ENCODE measurements around the gene VASH2.
"Not testable (repeated sequence)": the region's sequence is repeated elsewhere in the genome, so short reads cannot be mapped to it uniquely, and the experiment has no call there.

VASH2 gene

GRCh38 chr1:212986551-212986950 lies 36.2 kb downstream of the VASH2 start (continued):
- TF ChIP-seq, protein P1, sequence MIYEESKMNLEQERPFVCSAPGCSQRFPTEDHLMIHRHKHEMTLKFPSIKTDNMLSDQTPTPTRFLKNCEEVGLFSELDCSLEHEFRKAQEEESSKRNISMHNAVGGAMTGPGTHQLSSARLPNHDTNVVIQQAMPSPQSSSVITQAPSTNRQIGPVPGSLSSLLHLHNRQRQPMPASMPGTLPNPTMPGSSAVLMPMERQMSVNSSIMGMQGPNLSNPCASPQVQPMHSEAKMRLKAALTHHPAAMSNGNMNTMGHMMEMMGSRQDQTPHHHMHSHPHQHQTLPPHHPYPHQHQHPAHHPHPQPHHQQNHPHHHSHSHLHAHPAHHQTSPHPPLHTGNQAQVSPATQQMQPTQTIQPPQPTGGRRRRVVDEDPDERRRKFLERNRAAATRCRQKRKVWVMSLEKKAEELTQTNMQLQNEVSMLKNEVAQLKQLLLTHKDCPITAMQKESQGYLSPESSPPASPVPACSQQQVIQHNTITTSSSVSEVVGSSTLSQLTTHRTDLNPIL (CRISPR knock-in tag; IDR thresholded peaks at IDR 0.05; ENCODE audit: low read depth): no peak
- TF ChIP-seq CSDC2 (CRISPR knock-in tag; IDR thresholded peaks at IDR 0.05) (no peak), ZNF70 (CRISPR knock-in tag; IDR thresholded peaks at IDR 0.05) (no peak)

DNA sequence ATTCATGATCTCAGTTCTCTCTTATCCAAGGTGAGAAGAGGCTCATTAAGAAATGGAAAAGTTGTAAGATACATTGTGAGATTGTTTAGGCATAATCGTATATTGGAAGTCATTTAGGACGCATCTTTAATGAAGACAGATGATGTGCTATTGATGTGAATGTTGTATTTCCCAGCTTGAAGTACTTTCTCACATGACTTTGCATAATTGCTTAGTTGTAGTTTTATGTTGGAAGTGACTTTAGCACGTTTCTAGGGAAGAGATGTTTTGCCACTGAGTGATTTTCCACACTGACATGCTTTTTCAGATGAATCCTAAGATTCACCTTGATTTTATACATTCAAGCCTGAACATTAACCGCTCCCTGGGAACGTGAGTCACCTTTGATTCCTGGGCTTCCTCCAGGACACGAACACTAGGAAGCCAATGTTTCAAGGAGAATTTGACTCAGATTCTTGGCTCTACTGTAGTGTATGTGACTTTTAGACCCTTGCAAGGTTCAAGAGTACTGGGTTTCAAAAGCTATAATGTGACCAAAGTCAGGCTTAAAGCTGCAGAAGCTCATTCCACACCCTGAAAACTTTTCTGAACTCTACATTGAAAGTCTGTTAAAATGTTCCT lies 37.5 kb downstream of the VASH2 start:
- TF ChIP-seq OSR1 (CRISPR knock-in tag; IDR thresholded peaks at IDR 0.05) (no peak), ESRRG (CRISPR knock-in tag; IDR thresholded peaks at IDR 0.05) (no peak), POU6F1 (CRISPR knock-in tag; IDR thresholded peaks at IDR 0.05; ENCODE audit: borderline replicate concordance, low read depth) (no peak), RARB (CRISPR knock-in tag; IDR thresholded peaks at IDR 0.05) (no peak), SNAI2 (CRISPR knock-in tag; IDR thresholded peaks at IDR 0.05) (no peak), ZNF565 (CRISPR knock-in tag; conservative IDR thresholded peaks at IDR 0.05; ENCODE audit: low read depth) (no peak), TCF4 (CRISPR knock-in tag; IDR thresholded peaks at IDR 0.05; ENCODE audit: borderline replicate concordance) (no peak), ZNF8 (CRISPR knock-in tag; IDR thresholded peaks at IDR 0.05) (no peak), ARNTL (CRISPR knock-in tag; IDR thresholded peaks at IDR 0.05; ENCODE audit: borderline replicate concordance, low read depth) (no peak), ZFP3 (CRISPR knock-in tag; IDR thresholded peaks at IDR 0.05) (no peak), ZNF70 (CRISPR knock-in tag; IDR thresholded peaks at IDR 0.05) (no peak), TOX (CRISPR knock-in tag; IDR thresholded peaks at IDR 0.05; ENCODE audit: borderline replicate concordance) (no peak), CSDC2 (CRISPR knock-in tag; IDR thresholded peaks at IDR 0.05) (no peak), PATZ1 (CRISPR knock-in tag; IDR thresholded peaks at IDR 0.05; ENCODE audit: borderline replicate concordance) (no peak), ZFP30 (CRISPR knock-in tag; IDR thresholded peaks at IDR 0.05) (no peak), GLIS3 (CRISPR knock-in tag; IDR thresholded peaks at IDR 0.05) (no peak), PPARA (CRISPR knock-in tag; IDR thresholded peaks at IDR 0.05; ENCODE audit: borderline replicate concordance) (no peak)
- TF ChIP-seq, protein P1 (CRISPR knock-in tag; IDR thresholded peaks at IDR 0.05; ENCODE audit: low read depth): no peak
- TF ChIP-seq, protein P2, sequence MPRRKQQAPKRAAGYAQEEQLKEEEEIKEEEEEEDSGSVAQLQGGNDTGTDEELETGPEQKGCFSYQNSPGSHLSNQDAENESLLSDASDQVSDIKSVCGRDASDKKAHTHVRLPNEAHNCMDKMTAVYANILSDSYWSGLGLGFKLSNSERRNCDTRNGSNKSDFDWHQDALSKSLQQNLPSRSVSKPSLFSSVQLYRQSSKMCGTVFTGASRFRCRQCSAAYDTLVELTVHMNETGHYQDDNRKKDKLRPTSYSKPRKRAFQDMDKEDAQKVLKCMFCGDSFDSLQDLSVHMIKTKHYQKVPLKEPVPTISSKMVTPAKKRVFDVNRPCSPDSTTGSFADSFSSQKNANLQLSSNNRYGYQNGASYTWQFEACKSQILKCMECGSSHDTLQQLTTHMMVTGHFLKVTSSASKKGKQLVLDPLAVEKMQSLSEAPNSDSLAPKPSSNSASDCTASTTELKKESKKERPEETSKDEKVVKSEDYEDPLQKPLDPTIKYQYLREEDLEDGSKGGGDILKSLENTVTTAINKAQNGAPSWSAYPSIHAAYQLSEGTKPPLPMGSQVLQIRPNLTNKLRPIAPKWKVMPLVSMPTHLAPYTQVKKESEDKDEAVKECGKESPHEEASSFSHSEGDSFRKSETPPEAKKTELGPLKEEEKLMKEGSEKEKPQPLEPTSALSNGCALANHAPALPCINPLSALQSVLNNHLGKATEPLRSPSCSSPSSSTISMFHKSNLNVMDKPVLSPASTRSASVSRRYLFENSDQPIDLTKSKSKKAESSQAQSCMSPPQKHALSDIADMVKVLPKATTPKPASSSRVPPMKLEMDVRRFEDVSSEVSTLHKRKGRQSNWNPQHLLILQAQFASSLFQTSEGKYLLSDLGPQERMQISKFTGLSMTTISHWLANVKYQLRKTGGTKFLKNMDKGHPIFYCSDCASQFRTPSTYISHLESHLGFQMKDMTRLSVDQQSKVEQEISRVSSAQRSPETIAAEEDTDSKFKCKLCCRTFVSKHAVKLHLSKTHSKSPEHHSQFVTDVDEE (CRISPR knock-in tag; IDR thresholded peaks at IDR 0.05): no peak

GRCh38 chr1:212990276-212990675 lies 39.9 kb downstream of the VASH2 start:
- ATAC-seq: no peak
- no peak for TF ChIP-seq TCF4 (CRISPR knock-in tag; IDR thresholded peaks at IDR 0.05; ENCODE audit: borderline replicate concordance)
- no peak for TF ChIP-seq TOX (CRISPR knock-in tag; IDR thresholded peaks at IDR 0.05; ENCODE audit: borderline replicate concordance)
- TF ChIP-seq ZNF565 (CRISPR knock-in tag; conservative IDR thresholded peaks at IDR 0.05; ENCODE audit: low read depth): no peak
- TF ChIP-seq ESRRG (CRISPR knock-in tag; IDR thresholded peaks at IDR 0.05): no peak
- TF ChIP-seq ZNF70 (CRISPR knock-in tag; IDR thresholded peaks at IDR 0.05): peak; percentile 83
- TF ChIP-seq SNAI2 (CRISPR knock-in tag; IDR thresholded peaks at IDR 0.05): no peak

More for the DNA sequence above, 37.5 kb downstream of the VASH2 start:
- ATAC-seq: peak; percentile 52

DNA sequence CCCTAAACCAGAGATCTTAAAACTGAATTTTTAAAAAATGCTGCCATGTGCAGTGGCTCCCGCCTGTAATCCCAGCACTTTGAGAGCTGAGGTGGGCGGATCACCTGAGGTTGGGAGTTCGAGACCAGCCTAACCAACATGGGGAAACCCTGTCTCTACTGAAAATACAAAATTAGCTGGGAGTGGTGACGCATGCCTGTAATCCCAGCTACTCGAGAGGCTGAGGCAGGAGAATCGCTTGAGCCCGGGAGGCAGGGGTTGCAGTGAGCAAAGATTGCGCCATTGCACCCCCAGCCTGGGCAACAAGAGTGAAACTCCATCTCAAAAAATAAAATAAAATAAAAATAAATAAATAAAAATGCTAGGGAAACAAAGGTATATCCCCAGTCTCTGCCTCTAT lies 43.6 kb downstream of the VASH2 start:
- not testable (repeated sequence) for ATAC-seq

All from SK-N-SH treated with all-trans-retinoic acid at 6 μM for 48 hours (cell line).